GM23338 (cell line): ENCODE measurements around the gene WDR74. TPM values are rescaled to one million over a fixed set of nuclear protein-coding genes. Genes with fewer than 3 reads are reported as not detected.

Experiments used
- ATAC-seq: fragments of 200-7000 bp; cut with Tn5 transposase; 3 replicates; pipeline ENCODE4 v1.9.1; 2020
- DNase-seq: peaks from one replicate; pipeline ENCODE4 v3.0.0-alpha.2; 2015; ENCODE audit warnings: low spot score
- H2AFZ ChIP-seq: fragments of 200-600 bp; sonication (generic); 2 replicates; pipeline ENCODE4 v1.8.0; 2016; ENCODE audit warnings: antibody characterized with exemption, mild to moderate bottlenecking, moderate library complexity
- H3F3A ChIP-seq: fragments of 200-600 bp; sonication (generic); replicated peaks from 2 replicates; pipeline ENCODE4 v1.8.0; 2017; ENCODE audit warnings: antibody characterized with exemption, mixed run types, low read depth
- H3K27ac ChIP-seq: fragments of 200-600 bp; sonication (generic); 2 replicates; pipeline ENCODE4 v1.6.1; 2016; ENCODE audit warnings: low read depth
- H3K27me3 ChIP-seq: fragments of 200-600 bp; sonication (generic); 2 replicates; pipeline ENCODE4 v1.8.0; 2016; ENCODE audit warnings: mild to moderate bottlenecking, mixed run types, moderate library complexity; ENCODE audit not compliant: insufficient read depth
- H3K36me3 ChIP-seq: fragments of 200-600 bp; sonication (generic); 2 replicates; pipeline ENCODE4 v1.8.0; 2016; ENCODE audit warnings: mild to moderate bottlenecking; ENCODE audit not compliant: insufficient read depth
- H3K4me1 ChIP-seq: fragments of 200-600 bp; sonication (generic); 2 replicates; pipeline ENCODE4 v1.8.0; 2016; ENCODE audit warnings: mild to moderate bottlenecking, moderate library complexity; ENCODE audit not compliant: insufficient read depth
- H3K4me2 ChIP-seq: fragments of 200-600 bp; sonication (generic); 2 replicates; pipeline ENCODE4 v1.7.1; 2017; ENCODE audit warnings: mixed run types
- H3K4me3 ChIP-seq: fragments of 200-600 bp; sonication (generic); 2 replicates; pipeline ENCODE4 v1.6.1; 2016; ENCODE audit warnings: mixed run types
- H3K79me2 ChIP-seq: fragments of 200-600 bp; sonication (generic); replicated peaks from 2 replicates; pipeline ENCODE4 v1.8.0; 2017; ENCODE audit warnings: mild to moderate bottlenecking; ENCODE audit not compliant: insufficient read depth
- H3K9me2 ChIP-seq: fragments of 200-600 bp; sonication (generic); 2 replicates; pipeline ENCODE4 v1.8.0; 2017; ENCODE audit not compliant: insufficient read depth
- H4K20me1 ChIP-seq: fragments of 200-600 bp; sonication (generic); replicated peaks from 2 replicates; pipeline ENCODE4 v1.8.0; 2017; ENCODE audit warnings: mild to moderate bottlenecking; ENCODE audit not compliant: insufficient read depth
- H3K27ac Mint-ChIP-seq: 2 replicates; pipeline ENCODE4 v1.8.0; 2020; ENCODE audit warnings: inconsistent platforms, mild to moderate bottlenecking, moderate library complexity, mixed read lengths
- H3K27me3 Mint-ChIP-seq: 3 replicates; pipeline ENCODE4 v1.8.0; 2022; ENCODE audit warnings: low read depth, mild to moderate bottlenecking, moderate library complexity, mixed read lengths, inconsistent platforms; ENCODE audit not compliant: insufficient read depth, poor library complexity
- H3K36me3 Mint-ChIP-seq: 3 replicates; pipeline ENCODE4 v1.8.0; 2021; ENCODE audit warnings: low read depth, mild to moderate bottlenecking, inconsistent platforms, moderate library complexity, mixed read lengths
- H3K4me1 Mint-ChIP-seq: 3 replicates; pipeline ENCODE4 v1.8.0; 2020; ENCODE audit warnings: mild to moderate bottlenecking, inconsistent platforms, mixed read lengths
- H3K4me3 Mint-ChIP-seq: 3 replicates; pipeline ENCODE4 v1.8.0; 2021; ENCODE audit warnings: moderate library complexity, mild to moderate bottlenecking, inconsistent platforms, mixed read lengths
- H3K9me3 Mint-ChIP-seq: 3 replicates; pipeline ENCODE4 v1.8.0; 2020; ENCODE audit warnings: moderate library complexity, mild to moderate bottlenecking, inconsistent platforms, mixed read lengths
- CREB1 ChIP-seq: fragments of 250-450 bp; sonication (Bioruptor Pico); IDR thresholded peaks from 2 replicates; pipeline ENCODE4 v1.5.0; 2020; ENCODE audit warnings: low read depth, mild to moderate bottlenecking, moderate library complexity
- EZH2 ChIP-seq: fragments of 200-600 bp; sonication (generic); IDR thresholded peaks from one replicate; pipeline ENCODE4 v1.8.0; 2017; ENCODE audit warnings: antibody characterized with exemption, mild to moderate bottlenecking, low read depth; ENCODE audit not compliant: unreplicated experiment
- EZH2phosphoT487 ChIP-seq: fragments of 200-600 bp; sonication (generic); IDR thresholded peaks from one replicate; pipeline ENCODE4 v1.8.1; 2018; ENCODE audit warnings: antibody characterized with exemption; ENCODE audit not compliant: unreplicated experiment
- JUNB ChIP-seq: IDR thresholded peaks from one replicate; pipeline ENCODE4 v1.6.1; 2016; ENCODE audit warnings: antibody characterized with exemption; ENCODE audit not compliant: unreplicated experiment
- POLR2AphosphoS5 ChIP-seq: IDR thresholded peaks from 2 replicates; pipeline ENCODE4 v1.6.1; 2016; ENCODE audit warnings: antibody characterized with exemption, low read depth
- STAT1 ChIP-seq: IDR thresholded peaks from one replicate; pipeline ENCODE4 v1.6.1; 2016; ENCODE audit warnings: antibody characterized with exemption; ENCODE audit not compliant: unreplicated experiment
- ZNF331 ChIP-seq: fragments of 250-450 bp; sonication (Bioruptor Pico); IDR thresholded peaks from 2 replicates; pipeline ENCODE4 v1.5.0; 2020; ENCODE audit warnings: low read depth, mild to moderate bottlenecking, moderate library complexity
- polyA plus RNA-seq: library from polyadenylated mRNA; unstranded; fragments of >200 nt; fragmentation: Nextera tagmentation; extraction: Ambion mirVana; gene quantifications from 2 replicates; pipeline ENCODE4 v1.2.1, GENCODE V29; 2016
- total RNA-seq: library from RNA; depleted of rRNA; stranded (reverse); fragments of >200 nt; shearing (Covaris generic); gene quantifications from 2 replicates; pipeline ENCODE4 v1.2.3, GENCODE V29; 2014
- TF ChIP-seq, protein P1 (sequence below): IDR thresholded peaks from one replicate; pipeline ENCODE4 v1.6.1; 2018; ENCODE audit warnings: antibody characterized with exemption; ENCODE audit not compliant: unreplicated experiment
- TF ChIP-seq, protein P2 (sequence below), 2 experiments: fragments of 200-600 bp in 1 of 2; sonication (generic) in 1 of 2; conservative IDR thresholded peaks; 2 replicates each; pipeline versions ENCODE4 v1.5.1 to v1.6.1; 2016 to 2017; ENCODE audit warnings: antibody characterized with exemption in 2 of 2, low read depth in 2 of 2, mild to moderate bottlenecking in 2 of 2, moderate library complexity in 1 of 2
- TF ChIP-seq, protein P3 (sequence below): fragments of 250-450 bp; sonication (Bioruptor Pico); IDR thresholded peaks from 2 replicates; pipeline ENCODE4 v1.5.0; 2020; ENCODE audit warnings: mild to moderate bottlenecking, moderate library complexity

The WDR74 gene
- total and polyA plus RNA-seq, 2 experiments from 2014 or later, result 94.4 to 136 TPM

DNA sequence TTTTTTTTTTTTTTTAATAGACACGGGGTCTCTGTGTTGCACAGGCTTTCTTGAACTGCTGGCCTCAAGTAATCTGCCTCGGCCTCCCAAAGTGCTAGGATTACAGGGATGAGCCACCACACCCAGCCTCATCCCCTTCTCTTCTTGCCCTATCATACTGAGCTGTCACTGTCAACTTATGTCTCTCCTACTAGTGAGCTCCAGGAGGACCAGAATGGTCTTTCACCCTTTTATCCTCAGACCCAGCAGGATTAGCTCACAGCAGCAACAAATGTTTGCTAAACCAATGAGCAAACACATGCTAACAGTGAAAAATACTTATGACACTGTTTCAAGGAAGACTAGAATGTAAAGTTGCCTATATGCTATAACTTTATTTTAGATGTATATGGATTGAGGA is 27.7 kb downstream of the WDR74 start:
- no peaks in the 10 kb centered on the region for H3K9me3 Mint-ChIP-seq
- no peak overlapping the region for H3K27ac Mint-ChIP-seq
- DNase-seq, result no peak
- peaks cover 3% of the 10 kb centered on the region for H3K27me3 Mint-ChIP-seq
- no peak overlapping the region for H3K4me2 ChIP-seq
- peaks cover 2% of the 10 kb centered on the region for H3K4me1 Mint-ChIP-seq
- H2AFZ ChIP-seq, result no peak overlapping the region
- H4K20me1 ChIP-seq, result no peaks in the 10 kb centered on the region
- TF ChIP-seq ZNF331 (no peak), JUNB (no peak), POLR2AphosphoS5 (no peak), EZH2phosphoT487 (no peak), EZH2 (no peak)
- no peak overlapping the region for H3K4me3 Mint-ChIP-seq
- no peaks in the 10 kb centered on the region for H3K79me2 ChIP-seq
- ATAC-seq, result no peak
- no peaks in the 10 kb centered on the region for H3K36me3 ChIP-seq
- no peak overlapping the region for H3K4me3 ChIP-seq
- H3K9me2 ChIP-seq, result no peaks in the 10 kb centered on the region
- H3F3A ChIP-seq, result 0 out of 2 replicates have a peak, but pooled peaks cover 4% of the 10 kb centered on the region
- H3K36me3 Mint-ChIP-seq, result no peaks in the 10 kb centered on the region
- H3K27me3 ChIP-seq, result no peaks in the 10 kb centered on the region
- H3K4me1 ChIP-seq, result 0 out of 2 replicates have a peak, but pooled peaks cover 2% of the 10 kb centered on the region
- H3K27ac ChIP-seq, result no peak overlapping the region

DNA sequence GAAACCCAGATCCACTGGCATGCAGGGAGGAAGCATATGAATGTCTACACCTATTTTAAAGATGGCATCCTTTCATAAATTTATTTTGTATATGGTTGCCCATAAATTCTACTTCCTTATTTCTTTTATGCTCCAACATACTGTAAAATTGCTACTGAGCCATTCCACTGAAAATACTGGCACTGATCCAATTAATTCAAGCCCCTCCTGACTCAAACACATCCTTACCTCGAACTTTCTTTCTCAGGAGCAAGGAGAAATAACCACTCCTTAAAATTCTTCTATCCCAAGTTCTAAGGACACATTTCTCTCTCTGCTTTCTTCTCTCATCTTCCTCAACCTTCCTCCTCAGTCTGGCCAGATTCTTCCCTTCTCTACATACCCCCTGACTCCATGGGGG is 28.6 kb downstream of the WDR74 start:
- Mint-ChIP-seq H3K36me3 (no peaks in the 10 kb centered on the region), H3K9me3 (no peaks in the 10 kb centered on the region), H3K27me3 (peaks cover 4% of the 10 kb centered on the region), H3K4me3 (no peak overlapping the region), H3K27ac (no peak overlapping the region), H3K4me1 (peaks cover 10% of the 10 kb centered on the region)
- DNase-seq (no peak), ATAC-seq (no peak)
- Histone ChIP-seq H3F3A (peaks cover 12% of the 10 kb centered on the region; the same call in 1 of the 2 replicates), H3K79me2 (no peaks in the 10 kb centered on the region), H4K20me1 (no peaks in the 10 kb centered on the region), H2AFZ (no peak overlapping the region), H3K4me3 (no peak overlapping the region), H3K4me2 (no peak overlapping the region), H3K4me1 (peaks cover 9% of the 10 kb centered on the region; the same call in 1 of the 2 replicates), H3K27ac (no peak overlapping the region), H3K9me2 (no peaks in the 10 kb centered on the region), H3K36me3 (no peaks in the 10 kb centered on the region), H3K27me3 (no peaks in the 10 kb centered on the region)
- no peak for TF ChIP-seq JUNB
- TF ChIP-seq, protein P1, sequence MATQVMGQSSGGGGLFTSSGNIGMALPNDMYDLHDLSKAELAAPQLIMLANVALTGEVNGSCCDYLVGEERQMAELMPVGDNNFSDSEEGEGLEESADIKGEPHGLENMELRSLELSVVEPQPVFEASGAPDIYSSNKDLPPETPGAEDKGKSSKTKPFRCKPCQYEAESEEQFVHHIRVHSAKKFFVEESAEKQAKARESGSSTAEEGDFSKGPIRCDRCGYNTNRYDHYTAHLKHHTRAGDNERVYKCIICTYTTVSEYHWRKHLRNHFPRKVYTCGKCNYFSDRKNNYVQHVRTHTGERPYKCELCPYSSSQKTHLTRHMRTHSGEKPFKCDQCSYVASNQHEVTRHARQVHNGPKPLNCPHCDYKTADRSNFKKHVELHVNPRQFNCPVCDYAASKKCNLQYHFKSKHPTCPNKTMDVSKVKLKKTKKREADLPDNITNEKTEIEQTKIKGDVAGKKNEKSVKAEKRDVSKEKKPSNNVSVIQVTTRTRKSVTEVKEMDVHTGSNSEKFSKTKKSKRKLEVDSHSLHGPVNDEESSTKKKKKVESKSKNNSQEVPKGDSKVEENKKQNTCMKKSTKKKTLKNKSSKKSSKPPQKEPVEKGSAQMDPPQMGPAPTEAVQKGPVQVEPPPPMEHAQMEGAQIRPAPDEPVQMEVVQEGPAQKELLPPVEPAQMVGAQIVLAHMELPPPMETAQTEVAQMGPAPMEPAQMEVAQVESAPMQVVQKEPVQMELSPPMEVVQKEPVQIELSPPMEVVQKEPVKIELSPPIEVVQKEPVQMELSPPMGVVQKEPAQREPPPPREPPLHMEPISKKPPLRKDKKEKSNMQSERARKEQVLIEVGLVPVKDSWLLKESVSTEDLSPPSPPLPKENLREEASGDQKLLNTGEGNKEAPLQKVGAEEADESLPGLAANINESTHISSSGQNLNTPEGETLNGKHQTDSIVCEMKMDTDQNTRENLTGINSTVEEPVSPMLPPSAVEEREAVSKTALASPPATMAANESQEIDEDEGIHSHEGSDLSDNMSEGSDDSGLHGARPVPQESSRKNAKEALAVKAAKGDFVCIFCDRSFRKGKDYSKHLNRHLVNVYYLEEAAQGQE, result no peak
- TF ChIP-seq, protein P2, sequence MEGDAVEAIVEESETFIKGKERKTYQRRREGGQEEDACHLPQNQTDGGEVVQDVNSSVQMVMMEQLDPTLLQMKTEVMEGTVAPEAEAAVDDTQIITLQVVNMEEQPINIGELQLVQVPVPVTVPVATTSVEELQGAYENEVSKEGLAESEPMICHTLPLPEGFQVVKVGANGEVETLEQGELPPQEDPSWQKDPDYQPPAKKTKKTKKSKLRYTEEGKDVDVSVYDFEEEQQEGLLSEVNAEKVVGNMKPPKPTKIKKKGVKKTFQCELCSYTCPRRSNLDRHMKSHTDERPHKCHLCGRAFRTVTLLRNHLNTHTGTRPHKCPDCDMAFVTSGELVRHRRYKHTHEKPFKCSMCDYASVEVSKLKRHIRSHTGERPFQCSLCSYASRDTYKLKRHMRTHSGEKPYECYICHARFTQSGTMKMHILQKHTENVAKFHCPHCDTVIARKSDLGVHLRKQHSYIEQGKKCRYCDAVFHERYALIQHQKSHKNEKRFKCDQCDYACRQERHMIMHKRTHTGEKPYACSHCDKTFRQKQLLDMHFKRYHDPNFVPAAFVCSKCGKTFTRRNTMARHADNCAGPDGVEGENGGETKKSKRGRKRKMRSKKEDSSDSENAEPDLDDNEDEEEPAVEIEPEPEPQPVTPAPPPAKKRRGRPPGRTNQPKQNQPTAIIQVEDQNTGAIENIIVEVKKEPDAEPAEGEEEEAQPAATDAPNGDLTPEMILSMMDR (conservative IDR thresholded peaks at IDR 0.05; ENCODE audit: low read depth in 2 of 2), result no peak
- TF ChIP-seq, protein P3, sequence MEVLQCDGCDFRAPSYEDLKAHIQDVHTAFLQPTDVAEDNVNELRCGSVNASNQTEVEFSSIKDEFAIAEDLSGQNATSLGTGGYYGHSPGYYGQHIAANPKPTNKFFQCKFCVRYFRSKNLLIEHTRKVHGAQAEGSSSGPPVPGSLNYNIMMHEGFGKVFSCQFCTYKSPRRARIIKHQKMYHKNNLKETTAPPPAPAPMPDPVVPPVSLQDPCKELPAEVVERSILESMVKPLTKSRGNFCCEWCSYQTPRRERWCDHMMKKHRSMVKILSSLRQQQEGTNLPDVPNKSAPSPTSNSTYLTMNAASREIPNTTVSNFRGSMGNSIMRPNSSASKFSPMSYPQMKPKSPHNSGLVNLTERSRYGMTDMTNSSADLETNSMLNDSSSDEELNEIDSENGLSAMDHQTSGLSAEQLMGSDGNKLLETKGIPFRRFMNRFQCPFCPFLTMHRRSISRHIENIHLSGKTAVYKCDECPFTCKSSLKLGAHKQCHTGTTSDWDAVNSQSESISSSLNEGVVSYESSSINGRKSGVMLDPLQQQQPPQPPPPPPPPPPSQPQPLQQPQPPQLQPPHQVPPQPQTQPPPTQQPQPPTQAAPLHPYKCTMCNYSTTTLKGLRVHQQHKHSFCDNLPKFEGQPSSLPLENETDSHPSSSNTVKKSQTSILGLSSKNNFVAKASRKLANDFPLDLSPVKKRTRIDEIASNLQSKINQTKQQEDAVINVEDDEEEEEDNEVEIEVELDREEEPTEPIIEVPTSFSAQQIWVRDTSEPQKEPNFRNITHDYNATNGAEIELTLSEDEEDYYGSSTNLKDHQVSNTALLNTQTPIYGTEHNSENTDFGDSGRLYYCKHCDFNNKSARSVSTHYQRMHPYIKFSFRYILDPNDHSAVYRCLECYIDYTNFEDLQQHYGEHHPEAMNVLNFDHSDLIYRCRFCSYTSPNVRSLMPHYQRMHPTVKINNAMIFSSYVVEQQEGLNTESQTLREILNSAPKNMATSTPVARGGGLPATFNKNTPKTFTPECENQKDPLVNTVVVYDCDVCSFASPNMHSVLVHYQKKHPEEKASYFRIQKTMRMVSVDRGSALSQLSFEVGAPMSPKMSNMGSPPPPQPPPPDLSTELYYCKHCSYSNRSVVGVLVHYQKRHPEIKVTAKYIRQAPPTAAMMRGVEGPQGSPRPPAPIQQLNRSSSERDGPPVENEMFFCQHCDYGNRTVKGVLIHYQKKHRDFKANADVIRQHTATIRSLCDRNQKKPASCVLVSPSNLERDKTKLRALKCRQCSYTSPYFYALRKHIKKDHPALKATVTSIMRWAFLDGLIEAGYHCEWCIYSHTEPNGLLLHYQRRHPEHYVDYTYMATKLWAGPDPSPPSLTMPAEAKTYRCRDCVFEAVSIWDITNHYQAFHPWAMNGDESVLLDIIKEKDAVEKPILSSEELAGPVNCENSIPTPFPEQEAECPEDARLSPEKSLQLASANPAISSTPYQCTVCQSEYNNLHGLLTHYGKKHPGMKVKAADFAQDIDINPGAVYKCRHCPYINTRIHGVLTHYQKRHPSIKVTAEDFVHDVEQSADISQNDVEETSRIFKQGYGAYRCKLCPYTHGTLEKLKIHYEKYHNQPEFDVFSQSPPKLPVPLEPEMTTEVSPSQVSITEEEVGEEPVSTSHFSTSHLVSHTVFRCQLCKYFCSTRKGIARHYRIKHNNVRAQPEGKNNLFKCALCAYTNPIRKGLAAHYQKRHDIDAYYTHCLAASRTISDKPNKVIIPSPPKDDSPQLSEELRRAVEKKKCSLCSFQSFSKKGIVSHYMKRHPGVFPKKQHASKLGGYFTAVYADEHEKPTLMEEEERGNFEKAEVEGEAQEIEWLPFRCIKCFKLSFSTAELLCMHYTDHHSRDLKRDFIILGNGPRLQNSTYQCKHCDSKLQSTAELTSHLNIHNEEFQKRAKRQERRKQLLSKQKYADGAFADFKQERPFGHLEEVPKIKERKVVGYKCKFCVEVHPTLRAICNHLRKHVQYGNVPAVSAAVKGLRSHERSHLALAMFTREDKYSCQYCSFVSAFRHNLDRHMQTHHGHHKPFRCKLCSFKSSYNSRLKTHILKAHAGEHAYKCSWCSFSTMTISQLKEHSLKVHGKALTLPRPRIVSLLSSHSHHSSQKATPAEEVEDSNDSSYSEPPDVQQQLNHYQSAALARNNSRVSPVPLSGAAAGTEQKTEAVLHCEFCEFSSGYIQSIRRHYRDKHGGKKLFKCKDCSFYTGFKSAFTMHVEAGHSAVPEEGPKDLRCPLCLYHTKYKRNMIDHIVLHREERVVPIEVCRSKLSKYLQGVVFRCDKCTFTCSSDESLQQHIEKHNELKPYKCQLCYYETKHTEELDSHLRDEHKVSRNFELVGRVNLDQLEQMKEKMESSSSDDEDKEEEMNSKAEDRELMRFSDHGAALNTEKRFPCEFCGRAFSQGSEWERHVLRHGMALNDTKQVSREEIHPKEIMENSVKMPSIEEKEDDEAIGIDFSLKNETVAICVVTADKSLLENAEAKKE (CRISPR knock-in tag), result no peak
- no peak for TF ChIP-seq POLR2AphosphoS5
- no peak for TF ChIP-seq EZH2
- no peak for TF ChIP-seq EZH2phosphoT487
- no peak for TF ChIP-seq ZNF331
- TF ChIP-seq CREB1 (CRISPR knock-in tag), result no peak
- no peak for TF ChIP-seq STAT1
